ENCODE results near the gene PTPRN2.

DNA sequence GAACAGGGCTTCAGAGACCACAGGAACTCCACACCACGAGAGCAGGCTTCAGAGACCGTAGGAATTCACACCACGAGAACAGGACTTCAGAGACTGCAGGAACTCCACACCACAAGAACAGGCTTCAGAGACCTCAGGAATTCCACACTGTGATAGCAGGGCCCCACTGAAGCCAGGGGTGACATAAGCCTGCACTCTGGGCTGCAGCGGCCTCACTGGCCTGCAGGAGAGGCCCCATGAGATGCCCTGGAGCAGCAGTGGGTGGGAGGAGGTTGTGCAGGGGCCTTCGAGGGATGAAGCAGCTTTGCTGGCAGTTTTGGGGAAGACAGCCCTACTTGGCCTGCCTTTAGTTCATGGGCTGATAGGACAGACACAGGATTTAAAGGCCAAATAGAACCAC lies 614.7 kb downstream of the PTPRN2 start:
- TF ChIP-seq CTCF (IDR thresholded peaks at IDR 0.05), result no peak
- TF ChIP-seq POLR2AphosphoS5 (IDR thresholded peaks at IDR 0.05; ENCODE audit: low read depth, low read length), result no peak
- no peak for TF ChIP-seq TCF7L2 (IDR thresholded peaks at IDR 0.05; ENCODE audit: low read depth, low read length)
